ENCODE results near the gene TIPARP.
A peak's percentile ranks its signal among the peaks of the same experiment; 100 is the strongest.
"Not testable (repeated sequence)": the region's sequence is repeated elsewhere in the genome, so short reads cannot be mapped to it uniquely, and the experiment has no call there.

Gene TIPARP

GRCh38 chr3:156652661-156653060 is 21.7 kb upstream of the TIPARP start:
- DNase-seq, result not testable (repeated sequence)

- DNase-seq, result no peak
These were observed 19.6 kb upstream of the TIPARP start for GRCh38 chr3:156654834-156655233.

GRCh38 chr3:156655819-156656550 is 18.4 kb upstream of the TIPARP start:
- no peak for DNase-seq

DNA sequence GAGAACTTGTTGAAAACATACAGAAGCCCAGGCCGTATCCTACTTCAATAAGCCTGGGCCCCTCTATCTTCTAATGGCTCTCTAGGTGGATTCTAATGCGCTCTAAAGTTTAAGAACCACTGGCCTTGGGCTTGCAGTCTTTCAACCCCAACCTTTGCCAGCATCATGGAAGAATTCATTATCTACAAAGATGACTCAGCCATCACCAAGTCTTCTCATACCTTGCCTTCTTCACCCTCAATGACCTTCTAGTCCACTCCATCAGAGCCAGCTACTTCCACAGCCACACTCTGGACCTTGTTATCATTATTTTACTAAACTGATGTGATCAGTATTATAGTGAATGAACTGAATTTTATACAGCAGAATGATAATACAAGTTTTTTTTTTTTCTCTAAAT is 16.9 kb upstream of the TIPARP start:
- DNase-seq, result no peak

GRCh38 chr3:156657862-156658731 is 16.3 kb upstream of the TIPARP start:
- no peak for DNase-seq

- no peak for DNase-seq
These were observed 15.7 kb upstream of the TIPARP start for GRCh38 chr3:156658732-156659090.

DNA sequence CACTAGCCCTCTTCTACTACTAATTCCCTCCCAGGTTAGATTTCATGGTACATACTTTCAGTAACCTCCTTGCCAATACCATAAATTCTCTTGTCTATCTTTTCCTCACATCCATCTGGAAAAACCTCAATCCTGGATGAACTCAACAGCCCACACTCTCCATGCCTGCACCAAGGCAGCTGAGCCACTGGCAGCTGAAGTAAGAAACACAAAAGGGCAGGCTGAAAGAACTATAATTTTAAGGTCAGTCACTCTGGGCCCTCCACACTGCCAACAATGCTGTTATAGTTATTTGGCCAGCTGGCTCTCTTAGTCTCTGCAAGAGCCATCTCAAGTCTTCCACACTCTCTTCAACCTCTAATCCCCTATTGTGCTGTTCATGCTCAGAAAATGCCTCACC is 15.1 kb upstream of the TIPARP start:
- no peak for DNase-seq

DNA sequence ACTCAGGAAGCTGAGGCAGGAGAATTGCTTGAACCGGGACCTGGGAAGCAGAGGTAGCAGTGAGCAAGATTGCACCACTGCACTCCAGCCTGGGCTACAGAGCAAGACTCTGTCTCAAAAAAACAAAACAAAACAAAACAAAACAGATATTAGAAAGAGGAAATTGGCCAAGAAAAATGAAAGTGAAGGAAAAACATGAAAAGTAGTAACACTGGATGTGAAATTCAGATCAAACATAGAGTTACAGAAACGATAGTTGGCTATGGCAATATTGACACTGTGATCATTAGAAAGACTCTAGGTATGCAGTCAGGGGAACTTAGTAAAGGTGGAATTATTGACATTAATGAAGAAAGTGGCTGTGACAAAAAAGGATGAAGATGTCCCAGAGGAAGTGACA is 13.2 kb upstream of the TIPARP start:
- no peak for DNase-seq

DNA sequence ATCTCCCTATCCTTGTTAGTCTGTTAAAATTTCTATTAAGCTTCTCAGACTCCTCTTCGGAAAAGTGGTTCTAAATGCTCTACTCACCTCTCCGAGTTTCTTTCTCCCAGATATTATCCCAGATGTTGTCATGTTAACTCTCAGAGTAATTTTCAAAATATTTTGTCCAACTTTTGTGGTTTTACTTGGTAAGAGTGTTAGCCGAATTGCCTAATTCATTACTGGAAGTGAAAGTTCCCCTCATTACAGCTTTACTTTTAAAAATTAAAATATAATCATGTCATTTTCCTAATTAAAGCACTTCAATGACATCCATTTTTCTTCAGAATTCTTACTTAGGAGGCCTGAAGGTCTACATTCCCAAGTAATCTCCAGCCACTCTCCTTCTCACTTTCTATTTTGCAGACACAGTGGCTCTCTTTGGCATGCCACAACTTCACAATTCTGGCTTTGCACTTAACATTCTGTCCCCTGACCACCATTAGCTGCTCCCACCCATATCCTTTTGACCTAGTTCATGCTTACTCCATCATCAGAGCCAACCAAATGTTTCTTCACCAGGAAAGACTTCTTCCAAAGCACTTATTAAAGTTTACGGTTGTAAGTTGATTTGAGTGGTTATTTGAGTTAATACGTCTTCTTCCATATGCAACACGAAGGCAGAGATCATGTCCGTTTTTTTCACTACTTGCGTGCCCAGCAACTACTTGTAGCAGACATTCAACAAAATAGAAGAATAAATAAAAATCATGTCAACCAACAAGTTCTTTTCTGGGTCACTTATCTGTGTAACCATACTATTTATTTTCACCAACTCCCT is 10.2 kb upstream of the TIPARP start:
- no peak for DNase-seq

GRCh38 chr3:156664831-156665178 is 9.6 kb upstream of the TIPARP start:
- DNase-seq, result no peak

DNA sequence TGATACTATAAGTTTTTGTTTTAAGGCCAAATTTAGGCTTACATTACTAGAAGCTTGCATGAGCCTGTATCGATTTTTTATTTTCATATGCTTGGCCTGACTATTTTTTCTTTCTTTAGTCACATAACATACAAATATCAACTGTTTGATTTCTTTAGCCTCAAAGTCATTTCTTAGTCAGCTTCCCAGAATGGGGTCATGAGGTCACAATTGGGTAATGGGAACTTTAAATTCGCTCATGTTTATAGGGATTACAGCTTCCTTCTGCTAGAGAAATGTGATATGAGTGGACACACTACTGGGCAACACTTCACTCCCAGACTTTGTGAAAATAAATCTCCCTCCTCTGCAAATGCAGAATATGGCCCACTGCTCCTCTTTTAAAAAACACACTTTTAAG is 9.1 kb upstream of the TIPARP start:
- DNase-seq, result no peak

DNA sequence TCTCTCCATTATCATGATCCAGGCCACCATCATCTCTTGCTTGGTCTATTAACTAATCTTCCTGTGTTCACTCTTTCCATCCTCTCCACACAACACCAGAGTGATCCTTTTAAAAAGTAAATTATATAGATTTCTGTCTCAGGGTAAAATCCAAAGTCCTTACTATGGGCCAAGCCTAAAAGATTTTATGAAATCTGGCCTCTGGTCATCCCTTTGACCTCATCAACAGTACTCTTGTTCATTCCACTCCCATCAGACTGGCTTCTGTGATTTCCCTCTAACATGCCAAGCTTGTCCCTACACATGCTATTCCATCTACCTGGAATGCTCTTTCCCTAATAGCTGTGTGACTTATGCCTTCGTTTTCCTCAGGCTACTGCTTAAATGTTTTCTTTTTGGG is 8.3 kb upstream of the TIPARP start:
- DNase-seq, result no peak

- no peak for DNase-seq
These were observed 6.2 kb upstream of the TIPARP start for GRCh38 chr3:156668073-156668763.

DNA sequence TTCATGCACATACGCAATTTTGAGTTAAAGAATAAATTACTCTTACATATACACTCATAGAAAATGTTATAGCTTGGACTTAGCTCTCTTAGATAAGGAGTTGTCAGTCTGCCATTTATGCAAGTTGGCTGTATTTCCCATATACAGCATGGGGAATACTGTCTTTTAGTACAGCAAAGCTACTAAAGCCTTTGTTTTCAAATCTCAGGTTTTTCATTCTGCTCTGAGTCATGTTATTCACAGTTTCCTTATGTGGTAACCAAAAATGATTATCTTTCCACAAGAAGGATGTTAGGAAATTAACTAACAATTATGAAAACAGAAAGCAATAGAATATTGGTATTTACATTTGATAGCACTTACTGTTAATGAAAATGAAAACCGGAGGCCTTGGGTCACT is 4.3 kb upstream of the TIPARP start:
- no peak for DNase-seq

- no peak for DNase-seq
These were observed 3.7 kb upstream of the TIPARP start for GRCh38 chr3:156670652-156671051.

GRCh38 chr3:156673732-156674045 is 701 bp upstream of the TIPARP start:
- DNase-seq, result no peak

GRCh38 chr3:156674911-156675829 is 780 bp downstream of the TIPARP start:
- DNase-seq, result peak; percentile 27 to 45

DNA sequence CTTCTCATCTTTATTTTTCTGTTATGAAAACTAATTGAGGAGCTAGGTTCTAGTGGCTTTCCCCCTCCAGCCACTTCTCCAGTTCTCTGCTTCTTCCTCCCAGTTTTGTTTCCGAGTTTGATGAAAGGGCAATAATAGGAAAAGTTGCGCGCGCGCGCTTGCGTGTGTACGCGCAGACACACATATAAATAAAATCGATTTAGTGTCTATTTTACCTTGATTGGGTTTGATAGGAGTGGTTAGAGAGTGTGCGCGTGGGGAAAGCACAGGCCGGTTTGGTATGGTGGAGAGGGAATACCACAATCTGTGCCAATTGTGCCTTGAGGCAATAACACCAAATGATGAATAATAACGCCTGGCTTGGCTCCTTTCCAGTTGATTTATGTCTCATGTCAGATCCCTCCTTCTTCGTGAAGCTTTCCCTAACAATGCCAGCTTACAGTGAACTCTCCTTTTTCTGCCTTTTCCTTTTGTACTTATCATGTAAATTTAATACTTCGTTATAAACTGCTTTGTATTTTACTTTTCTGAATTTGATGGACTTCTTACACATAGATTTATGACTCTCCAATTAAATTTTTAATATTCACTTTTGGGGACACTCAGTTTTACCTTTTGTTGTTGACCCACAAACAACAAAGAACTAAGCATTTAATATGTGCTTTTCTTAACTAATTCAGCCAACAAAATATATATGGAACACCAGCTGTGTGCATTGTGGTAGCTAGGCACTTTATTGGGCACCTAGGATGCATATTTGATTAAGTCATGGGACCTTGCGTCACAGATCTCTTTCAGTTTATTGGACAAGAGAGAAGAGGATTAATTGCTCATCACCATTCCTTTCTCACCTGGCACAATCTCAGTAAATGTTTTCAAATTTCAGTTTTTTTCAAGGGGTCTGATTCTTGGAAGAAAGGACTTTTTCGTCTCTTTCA is 1.7 kb downstream of the TIPARP start:
- DNase-seq, result peak; percentile 5 to 49

- DNase-seq, result no peak
These were observed 2.5 kb downstream of the TIPARP start for GRCh38 chr3:156676768-156677479.

- no peak for DNase-seq
These were observed 3.1 kb downstream of the TIPARP start for GRCh38 chr3:156677536-156677935.
